Stimulated activated CD4-positive, alpha-beta T cell treated with anti-CD3 and anti-CD28 coated beads, Interleukin-15, amount 100 ng/mL, for 24 hours (primary cell): ENCODE measurements around the gene SHC1.

Experiments used
- DNase-seq: peaks from one replicate; pipeline ENCODE4 v3.0.0-alpha.2; 2020

The SHC1 gene

DNA sequence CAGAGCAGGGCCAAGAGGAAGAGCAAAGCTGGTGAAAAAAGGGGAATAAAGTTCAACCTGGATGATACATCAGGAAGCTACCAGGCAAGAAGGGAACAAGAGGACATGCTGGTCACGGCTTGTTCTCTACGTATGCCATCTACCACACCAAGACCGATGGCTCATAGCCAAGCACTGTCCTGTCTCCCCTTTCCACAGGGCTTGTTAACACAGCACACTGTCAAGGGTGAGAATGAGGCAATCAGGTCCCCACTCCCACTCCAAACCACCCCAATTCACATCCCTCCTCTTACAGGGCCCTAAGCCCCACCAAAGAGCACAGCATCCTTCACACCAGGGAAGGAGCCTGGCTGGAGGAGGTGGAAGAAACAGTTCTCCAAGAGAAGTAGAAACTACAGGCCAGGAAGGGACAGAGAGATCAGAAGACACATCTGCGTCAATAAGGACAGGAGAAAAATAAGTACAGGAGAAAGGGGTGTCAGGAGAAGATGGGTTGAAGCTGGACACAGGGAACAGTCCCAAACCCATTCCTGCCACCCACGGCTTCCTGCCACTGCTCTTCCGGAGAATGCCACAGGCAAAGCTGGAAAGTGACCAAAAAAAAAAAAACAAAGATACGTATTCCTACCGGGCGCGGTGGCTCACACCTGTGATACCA, 923 bp upstream of the SHC1 start:
- no peak for DNase-seq

DNA sequence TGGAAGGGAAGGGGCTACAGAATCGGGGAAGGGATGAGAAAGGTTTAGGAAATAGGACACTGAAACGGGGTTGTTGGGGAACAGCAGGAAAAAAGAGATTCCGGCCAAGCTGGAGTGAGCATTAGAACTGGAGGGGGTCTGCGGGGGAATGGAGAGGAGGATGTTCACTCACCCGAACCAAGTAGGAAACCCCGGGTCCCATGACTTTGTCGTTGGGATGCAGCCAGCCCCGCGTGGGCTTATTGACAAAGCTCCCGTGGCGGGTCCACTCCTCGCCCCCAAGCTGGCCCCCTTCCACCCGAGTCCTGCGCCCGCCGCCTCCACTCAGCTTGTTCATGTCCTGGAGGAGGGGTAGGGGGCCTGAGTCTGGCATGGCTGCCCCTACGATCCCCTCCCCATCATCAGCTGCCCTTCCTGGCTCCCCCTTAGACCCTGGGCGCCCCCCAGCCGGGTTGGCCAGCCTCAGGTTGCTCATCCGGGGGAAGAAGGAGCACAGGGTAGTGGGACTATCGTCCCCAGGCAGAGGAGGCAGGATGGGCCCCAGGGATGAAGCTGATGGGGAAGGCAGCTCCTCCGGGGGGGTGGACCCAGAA, 591 bp downstream of the SHC1 start:
- no peak for DNase-seq

DNA sequence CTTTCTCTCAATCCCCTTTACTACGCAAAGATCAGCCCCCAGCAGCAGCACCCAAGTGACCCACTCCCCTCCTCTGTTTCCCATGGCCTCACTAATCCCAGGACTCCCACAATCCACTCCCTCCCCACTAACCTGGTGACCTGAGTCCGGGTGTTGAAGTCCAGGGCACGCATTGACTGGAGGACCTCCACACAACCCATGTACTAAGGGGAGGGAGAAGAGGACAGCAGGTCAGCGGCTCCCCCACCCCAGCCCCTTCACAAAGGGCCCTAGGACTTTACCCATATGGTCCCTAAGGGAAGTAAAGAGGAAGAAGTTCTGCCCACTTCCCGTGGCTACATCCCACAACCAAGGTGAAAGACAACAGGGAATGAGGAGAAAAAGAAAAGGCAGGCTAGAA, 1.3 kb downstream of the SHC1 start:
- no peak for DNase-seq

DNA sequence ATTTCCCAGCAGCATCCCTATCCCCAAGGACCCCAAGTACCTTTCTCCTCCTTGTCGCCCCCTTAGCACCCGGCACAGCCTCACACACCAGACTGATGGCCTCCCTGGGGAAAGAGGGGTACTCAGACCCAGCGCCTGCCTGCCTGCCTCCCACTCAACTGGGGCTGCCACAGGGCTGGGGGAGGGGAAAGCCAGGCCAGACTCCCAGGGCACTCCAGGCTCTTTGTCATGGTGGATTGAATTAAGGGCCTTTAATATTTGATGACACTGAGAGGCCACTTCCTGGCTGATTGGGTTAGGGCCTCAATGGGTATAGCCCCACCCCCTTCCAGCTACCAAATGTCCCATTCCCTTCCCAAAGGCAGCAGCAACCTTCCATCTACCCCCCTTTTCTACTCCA, 1.8 kb downstream of the SHC1 start:
- no peak for DNase-seq

DNA sequence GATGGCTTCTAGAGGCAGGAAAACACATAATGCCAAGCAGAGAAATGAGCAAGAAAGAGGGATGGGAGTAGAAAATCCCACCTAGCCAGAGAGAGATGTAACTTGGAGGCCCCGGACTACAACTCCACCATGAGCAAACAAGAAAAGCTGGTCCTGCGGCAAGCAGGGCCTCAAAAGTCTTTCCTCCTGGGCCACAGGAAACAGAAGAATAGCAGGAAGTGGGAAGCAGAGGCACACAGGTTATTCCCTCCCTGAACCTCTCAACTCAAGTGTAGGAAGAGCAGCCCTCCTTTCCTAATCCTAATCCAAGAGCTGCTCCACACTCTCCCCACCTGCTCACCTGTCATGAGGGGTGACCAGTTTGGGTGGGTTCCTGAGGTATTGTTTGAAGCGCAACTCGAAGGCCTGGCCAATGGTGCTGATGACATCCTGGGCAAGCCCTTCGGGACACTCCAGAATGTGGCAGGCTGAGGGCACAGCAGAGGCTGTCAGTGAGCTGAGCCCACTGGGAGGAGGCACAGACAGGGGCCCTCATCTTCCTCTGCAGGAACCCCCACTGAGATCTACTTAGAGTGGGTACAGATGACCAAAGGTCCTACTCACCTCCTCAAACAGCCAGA, 3.1 kb downstream of the SHC1 start:
- no peak for DNase-seq

DNA sequence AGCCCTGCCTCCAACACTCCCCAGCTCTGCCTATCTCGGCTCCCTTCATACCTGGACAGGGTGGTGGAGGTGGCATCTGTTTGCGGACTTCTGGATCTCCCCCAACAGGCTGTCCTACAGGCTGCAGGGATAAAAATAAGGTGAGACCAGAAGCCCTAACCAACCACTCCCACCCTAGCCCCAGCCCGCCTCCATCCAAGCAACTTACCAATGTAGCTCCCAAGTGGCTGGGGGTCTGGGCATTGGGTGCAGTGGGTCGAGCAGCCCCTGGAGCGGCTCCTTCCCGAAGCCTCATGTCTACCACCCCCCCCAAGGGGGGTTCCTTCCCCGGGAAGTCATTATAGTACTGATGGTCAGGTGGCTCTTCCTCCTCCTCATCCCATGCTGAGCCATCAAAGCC, 4.4 kb downstream of the SHC1 start:
- DNase-seq, result no peak

DNA sequence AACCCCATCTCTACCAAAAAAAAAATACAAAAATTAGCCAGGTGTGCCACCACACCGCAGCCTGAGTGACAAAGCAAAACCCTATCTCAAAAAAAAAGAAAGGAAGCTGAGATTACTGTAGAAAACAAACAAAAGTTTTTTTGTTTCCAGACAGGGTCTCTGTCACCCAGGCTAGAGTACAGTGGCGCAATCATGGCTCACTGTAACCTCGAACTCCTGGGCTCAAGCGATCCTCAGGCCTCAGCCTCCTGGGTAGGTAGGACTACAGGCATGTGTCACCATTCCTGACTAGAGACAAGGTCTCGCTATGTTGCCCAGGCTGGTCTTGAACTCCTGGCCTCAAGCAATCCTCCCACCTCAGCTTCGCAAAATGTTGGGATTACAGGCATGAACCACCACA, 6.2 kb downstream of the SHC1 start:
- DNase-seq, result no peak

DNA sequence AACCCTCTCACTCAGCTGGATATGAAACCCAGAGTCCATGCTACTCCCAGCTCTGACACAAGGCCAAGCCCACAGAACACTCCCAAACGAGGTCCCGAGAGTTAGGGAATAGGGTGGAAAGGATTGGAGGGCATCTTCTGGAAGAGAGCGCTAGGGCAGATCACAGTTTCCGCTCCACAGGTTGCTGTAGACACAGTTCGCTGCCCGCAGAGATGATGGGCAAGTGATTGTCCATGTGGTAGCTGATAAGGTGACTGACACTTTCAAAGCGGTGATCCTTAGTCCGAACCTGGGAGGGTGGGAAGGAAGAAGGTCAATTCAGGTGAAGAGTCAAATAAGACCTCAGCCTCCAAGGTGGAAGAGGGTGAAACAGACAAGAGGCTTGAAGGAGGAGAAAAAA, 6.9 kb downstream of the SHC1 start:
- no peak for DNase-seq

DNA sequence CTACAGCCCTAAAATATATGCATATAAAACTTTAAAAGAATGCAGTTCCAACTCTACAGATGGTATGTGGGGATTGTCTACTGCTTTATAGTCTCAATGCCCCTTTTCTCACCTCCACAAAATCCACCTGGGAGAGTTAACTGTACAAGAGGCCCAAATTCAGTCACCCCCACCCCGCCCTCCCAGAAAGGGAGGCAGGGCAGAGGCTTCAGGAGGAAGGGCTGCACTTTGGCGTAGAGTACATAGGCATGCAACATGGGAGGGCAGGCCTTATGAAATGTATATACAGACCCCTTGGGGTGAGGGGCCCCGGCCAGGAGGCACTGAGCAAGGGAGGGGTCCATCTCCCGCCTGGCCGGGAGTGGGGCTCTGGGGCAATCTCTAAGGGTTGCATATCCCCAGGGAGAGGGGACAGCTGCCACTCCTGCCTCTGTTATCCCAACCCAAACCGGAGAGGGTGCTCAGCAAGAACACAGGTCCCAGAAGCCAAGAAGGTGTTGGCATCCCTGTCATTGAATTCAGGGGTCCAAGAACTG, 7.7 kb downstream of the SHC1 start:
- DNase-seq, result no peak

DNA sequence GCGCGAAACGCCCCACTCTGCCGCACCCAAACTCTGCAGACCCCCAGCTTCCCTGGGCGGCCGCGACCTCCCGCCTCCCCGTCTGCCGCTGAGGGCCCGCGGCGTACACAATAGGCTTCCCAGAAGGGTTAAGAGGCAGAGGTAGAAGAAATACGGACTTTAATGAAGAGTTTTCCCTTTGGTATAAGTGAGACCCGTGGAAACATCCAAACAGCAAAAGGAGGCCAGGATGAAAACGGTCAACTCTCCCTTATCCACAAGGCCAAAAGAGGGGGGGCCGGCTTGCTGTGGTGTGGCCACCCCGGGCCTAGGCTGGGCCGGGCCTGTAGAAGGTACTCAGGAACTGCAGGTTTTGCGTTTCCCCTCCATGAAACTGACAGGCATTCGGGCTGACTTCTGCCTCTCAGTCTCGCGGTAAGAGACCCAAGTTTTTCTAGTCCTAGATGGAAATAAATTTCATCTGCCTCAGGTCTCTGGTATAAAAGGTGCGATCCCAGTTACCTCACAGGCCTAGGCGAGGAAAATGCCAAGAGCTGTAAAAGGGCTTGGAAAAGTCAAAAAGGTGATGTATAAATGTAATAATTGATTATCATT, 8.3 kb downstream of the SHC1 start:
- peak; percentile 48 for DNase-seq

DNA sequence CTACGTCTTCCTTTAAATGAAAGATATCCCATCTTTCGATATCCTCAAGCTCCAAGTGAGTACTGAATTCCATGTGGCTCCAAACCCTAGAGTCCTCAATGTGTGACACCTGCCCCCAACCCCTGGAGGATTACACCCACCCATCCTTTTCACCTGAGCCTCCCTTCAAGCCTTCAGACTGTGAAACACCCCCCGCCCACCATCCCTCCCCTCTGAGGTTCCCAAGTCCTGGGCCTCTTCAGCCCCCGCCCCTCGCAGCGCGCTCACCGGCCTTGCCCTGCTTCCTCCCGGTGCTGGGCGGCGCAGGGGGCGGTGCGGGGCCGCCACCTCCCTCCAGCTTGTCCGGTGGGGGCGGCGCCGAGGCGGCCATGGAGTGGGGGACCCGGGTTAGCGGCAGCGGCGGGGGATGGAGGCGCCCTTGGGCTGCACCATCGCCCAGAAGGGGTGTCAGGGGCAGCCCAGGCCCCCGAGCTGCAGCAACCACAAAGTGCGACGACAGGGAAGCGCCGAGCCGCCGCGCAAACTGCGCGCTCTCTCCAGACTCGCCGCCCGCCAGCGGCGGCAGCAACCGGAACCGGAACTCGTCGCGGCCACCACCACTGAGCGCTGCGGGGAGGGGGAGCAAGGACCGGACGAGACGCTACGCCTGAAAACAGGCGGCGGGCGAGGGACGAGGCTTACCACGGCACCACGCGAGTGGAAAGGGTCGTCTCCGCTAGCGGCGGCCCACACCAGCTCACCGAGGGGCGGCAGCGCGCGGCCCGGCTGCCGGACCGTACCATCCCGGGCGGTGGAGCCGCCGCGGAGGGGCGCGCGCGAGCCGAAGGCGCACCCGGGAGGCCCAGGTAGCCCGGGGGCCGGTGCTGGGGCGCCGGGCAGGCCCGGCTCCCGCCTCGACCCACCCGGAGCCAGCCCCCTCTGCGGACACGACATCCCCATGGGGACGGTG, 9.1 kb downstream of the SHC1 start, which contains the start of gene PYGO2:
PYGO2 (minus strand) TSS at position 576 of the 949 bp plus-strand sequence; CDS start at position 370, 206 bp downstream.
- peak; percentile 93 for DNase-seq

DNA sequence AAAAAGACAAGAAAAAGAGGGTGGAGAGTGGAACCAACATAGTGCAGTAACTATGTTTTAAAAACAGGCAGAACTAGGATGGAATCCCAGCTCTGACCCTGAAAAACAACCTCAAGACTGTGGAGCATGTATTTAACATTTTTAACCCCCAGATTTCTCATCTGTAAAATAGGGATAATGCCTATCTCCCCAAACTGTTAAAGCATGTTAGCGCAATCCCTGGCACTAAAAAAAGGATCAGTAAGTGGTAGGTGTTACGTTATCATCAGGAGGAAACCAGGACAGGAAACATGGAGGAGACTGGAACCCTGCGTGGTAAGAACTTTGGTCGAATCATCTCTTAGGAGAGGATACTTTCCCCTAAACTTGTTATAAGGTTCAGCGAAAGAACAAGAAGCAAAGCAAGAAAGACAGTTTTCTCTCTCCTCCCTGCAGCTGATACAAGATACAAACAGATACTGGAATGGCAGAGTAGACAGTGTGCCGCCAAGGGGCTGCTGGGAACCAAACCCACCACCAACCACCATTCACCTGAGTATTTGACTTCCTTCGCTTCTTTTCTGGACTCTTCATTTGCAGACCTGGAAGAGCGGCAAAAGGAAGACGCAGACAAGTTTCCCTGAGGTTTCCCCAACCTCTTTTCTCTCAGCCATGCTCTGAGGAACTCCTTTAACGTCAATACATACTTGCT, 10.0 kb downstream of the SHC1 start:
- no peak for DNase-seq

DNA sequence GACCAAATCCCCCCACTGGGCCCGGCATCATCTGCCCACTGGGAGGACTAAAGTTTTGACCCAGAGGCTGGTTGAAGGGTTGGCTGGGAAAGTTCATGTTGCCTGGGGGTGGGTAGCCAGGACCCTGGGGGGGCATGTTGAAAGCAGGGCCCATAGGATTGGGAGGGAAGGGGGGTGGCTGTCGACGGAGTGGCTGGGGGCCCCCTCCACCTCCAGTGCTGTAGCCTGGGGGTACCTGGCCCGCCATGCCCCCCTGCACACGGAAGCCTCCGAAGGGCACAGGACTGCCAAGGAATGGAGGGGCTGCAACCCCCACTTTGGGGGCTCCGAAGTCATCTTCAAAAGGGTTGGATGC, 11.1 kb downstream of the SHC1 start:
- DNase-seq, result no peak

DNA sequence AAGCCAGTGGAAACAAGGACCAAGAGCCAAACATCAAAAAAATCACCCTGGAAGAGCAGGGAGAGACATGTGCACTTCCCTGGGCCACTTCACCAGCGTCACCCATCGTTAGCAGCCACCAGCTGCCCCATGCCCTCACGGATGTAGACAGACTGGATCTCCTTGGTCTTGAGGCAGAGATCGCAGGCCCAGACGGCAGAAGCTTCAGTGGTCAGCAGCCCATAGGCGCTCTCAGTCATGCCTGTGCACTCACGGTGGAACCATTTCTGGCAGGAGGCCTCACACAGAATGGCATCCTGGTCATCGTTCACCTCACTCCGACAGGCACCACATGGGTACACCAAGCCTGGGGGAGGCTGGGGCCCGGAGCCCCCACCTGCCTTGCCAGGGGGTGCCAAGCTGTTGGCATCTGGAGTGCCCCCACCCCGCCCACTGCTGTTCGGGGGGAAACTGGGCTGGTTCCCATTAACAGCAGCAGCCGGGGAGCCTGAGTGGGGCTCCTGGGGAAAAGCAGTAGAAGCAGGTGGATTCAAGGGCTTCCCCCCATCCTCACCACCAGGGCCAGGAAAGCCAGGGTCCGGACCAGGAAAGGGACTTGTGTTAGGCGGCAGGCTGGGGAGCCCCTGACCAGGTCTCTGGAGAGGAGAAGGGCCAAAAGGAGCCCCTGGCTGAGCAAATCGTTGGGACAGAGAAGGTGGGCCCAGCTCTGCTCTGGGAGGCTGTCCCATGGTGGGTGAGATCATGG, 11.7 kb downstream of the SHC1 start:
- no peak for DNase-seq

DNA sequence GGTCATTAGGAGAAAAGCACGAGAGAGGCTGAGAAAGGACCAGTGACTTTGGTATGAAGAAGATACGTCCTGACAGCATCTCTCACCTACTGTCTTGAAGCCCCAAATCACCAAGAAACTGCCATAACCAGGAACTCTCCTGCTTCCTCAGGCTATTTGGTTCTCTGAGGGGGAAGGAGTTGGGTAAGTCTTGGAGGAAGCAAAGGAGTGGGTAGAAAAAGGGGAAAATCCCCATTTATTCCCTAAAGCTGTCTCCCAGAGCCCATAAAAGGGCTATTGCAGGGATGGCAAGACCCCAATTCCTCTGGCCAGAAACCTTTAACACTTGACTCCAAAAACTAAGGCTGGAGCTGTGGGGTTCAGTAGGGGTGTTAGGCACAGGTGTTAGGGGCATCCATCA, 12.5 kb downstream of the SHC1 start:
- DNase-seq, result no peak

DNA sequence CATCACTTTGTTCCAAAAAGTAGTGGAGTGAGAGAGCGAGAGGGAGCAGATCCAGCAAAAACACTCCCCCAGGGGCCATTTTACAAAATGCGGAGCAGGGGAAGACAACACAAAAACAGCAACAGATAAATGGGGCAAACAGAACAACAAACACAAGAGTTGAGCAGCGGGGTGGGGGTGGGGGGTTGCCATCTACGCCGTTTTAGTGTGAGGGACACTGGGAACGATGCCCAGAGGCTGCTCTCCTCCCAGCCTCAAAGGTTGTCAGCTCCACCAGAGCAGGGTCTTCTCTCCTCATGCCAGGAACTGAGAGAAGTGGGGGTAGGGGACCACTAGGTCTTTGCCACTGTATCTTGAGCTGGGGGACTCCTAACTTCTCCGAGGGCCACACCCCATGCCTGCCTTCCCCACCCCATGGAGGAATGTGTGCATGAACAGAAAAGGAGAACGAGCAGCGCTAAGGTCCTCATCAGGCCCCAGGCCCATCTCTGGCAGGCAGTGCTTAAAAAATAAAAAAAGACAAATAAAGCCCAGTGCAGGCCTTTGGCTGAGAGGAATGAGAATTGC, 13.4 kb downstream of the SHC1 start:
- no peak for DNase-seq

DNA sequence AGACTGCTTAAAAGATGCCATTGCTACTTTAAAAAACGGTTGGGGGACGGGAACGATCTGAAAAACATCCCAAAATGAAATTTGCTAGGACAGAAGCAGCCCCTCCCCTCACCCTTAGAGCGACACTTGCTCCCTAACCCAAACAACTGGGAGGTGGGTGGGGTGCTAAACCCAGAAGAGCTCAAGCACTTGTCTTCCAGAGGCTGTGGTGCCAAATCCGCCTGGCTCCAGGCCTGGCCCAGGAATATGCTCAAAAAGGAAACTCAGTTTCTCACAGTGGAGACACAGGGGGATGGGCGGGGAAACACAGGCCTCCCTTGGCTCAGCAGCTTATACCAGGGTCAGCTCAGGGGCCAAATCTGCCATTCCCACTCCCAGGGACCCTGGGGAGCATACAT, 14.0 kb downstream of the SHC1 start:
- no peak for DNase-seq

DNA sequence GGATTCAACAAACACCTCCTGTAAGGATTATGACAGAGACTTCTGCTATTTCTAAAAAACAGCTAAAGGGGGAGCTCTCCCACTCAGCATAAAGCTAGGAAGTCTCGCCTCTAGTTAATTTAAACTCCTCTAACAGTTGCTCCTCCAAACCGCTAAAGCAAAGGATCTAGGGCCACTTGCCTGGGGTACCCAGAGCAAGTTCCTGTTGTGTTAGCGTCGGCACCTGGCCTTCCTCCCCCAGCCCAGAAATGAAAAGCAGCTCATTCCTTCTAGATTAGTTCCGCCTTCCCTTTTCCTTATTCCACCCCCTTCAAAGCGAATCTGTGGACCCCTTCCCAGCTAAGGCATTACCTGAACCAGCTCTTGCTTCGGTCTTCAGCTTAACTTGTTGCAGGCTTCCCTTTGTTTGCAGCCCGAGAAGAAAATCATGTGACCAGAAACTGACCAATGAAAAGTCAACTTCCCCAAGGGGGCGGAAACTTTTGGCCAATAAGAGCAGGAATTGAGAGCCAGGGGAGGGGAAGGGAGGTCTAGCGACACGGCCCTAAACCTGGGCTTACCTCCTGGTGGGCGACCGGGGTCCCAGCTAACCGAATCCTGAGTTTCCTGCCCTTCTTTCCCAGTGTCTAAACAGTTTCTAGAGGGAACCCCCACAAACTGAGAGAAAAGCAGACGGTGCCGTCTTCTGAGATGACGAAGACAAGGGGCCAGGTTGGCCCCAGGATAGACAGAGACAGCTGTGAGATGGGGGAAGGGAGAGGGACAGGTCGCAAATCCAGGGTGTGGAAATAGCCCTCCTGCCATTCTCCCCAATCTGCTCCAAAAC, 14.6 kb downstream of the SHC1 start, which contains the start of gene PBXIP1:
PBXIP1 (minus strand) TSS at position 382 of the 826 bp plus-strand sequence. CDS start 2,378 bp downstream, outside the sequence.
- peak; percentile 82 for DNase-seq

DNA sequence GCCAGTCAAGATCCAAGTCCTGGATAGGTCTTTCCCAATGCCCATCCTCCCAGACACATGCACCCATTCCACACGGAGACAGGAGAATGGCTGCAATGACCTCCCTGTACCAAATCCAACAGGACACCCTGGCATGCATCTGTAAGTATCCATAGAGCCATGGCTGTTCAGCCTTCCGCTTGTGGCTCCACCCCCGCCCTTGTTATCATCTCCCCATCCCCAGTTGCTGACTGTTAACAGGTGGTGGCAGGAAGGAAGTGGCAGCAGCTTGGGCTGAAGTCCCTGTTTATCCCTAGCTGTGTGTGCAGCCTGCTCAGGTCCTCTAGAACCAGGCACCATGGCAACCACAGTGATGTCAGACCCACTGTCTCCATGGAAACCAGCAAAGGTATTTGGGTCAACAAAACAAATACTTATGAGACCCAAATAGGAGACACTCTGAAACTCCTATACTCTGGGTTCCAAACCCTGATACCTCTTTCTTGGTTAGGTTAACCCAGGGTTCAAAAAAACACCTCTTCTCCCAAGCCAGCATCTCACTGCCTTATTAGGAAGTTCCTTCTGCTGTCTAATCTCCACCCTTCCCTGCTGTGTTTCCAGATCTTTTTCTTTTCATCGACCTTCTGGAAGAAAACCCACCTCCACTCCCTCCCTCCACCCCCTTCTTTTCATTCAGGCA, 15.4 kb downstream of the SHC1 start:
- DNase-seq, result peak; percentile 83
